MM.1S (cell line): ENCODE measurements around the gene POT1.

ENCODE experiments used
- CTCF ChIP-seq: fragments of 300-600 bp; sonication (generic); IDR thresholded peaks from 2 replicates; pipeline ENCODE4 v1.5.1; 2016; ENCODE audit warnings: antibody characterized with exemption, low read length, mixed read lengths
- EZH2 ChIP-seq: fragments of 300-600 bp; sonication (generic); optimal IDR thresholded peaks from 2 replicates; pipeline ENCODE3; 2017; ENCODE audit warnings: low read depth, mild to moderate bottlenecking, antibody characterized with exemption, low read length, mixed read lengths
- EZH2phosphoT487 ChIP-seq: fragments of 300-600 bp; sonication (generic); IDR thresholded peaks from 2 replicates; pipeline ENCODE4 v1.6.1; 2018; ENCODE audit warnings: antibody characterized with exemption, low read length

- TF ChIP-seq CTCF (no peak), EZH2 (no peak), EZH2phosphoT487 (no peak)
Observed at GRCh38 chr7:124879103-124879502, 50.5 kb downstream of the POT1 start.
